Measurements from ENCODE around the gene QSOX2.

Gene QSOX2

DNA sequence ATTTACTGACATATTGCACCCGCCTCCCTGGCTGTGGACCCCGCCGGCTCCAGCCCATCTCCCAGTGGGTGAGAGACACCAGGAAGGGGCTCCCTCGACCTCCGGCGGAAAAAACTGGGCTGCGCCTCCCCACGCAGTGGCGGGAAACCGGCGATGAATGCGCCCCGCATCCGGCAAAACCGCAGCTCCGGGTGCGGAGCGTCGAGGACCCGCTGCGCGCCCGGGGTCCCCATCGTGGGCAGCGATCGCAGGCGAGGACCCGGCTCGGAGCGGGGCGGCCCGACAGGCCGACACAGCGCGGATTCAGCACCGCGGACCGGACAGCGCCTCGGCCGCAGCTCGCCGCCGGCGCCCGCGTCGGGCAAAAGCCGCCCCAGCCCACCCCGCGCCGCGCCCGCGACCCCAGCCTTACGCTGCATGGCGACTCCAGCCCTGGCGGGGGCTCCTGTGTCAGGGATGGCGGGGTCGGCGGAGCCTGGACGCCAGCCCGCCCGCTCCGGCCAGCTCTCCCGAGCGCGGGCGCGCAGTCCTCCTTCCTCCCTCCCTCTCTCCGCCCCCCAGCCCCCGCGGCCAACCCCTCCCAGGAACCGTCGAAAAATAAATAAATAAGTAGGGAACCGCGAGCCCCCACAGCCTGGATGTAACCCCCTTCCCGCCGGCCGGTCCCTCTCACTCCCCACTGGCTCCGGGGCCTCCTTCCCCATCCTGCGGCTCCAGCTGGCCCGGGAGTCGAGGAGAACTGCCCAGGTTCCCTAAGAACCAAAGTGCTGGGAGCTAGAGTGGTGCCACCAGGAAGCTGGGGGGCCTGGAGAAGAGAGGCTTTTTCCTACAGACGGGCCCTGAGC, 43.8 kb downstream of the QSOX2 start:
- DNase-seq: no peak

DNA sequence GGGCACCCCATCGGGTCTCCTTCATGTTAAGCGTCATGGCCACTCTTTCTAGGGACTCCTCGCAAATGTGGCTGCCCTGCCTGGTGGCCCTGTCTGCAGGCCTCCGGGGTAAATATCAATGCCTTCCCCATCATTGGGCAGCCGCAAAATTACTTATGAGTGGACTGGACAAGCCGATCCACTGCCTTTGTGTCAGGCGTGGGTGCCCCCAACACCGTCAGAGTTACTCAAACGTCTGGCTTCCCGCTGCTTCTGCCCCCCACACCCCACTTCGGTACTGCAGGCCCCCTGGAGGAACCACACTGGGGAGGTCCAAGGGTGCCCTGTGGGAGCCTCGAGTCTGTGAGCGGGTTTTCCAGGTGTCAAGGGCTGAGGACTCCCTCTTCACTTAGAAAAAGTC, 44.4 kb downstream of the QSOX2 start:
- no peak for DNase-seq

DNA sequence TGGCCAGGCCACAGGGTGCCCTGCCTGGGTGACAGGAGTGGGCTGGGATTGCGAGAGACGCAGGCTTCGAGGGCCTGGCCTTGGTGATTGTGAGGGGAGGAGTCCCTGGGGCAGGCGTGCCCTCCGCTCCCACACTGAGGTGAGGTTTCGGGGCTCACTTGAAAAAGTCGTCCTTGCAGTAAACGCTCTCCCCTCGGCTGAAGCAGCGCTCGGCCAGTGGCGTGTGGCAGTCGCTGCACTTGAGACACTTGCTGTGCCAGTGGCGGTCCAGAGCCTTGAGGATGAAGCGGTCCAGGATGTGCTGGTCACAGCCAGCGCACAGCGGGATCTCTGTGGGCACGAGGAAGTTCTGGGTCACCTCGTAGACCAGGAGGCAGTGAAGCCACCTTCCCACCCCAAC, 45.2 kb downstream of the QSOX2 start:
- no peak for DNase-seq

DNA sequence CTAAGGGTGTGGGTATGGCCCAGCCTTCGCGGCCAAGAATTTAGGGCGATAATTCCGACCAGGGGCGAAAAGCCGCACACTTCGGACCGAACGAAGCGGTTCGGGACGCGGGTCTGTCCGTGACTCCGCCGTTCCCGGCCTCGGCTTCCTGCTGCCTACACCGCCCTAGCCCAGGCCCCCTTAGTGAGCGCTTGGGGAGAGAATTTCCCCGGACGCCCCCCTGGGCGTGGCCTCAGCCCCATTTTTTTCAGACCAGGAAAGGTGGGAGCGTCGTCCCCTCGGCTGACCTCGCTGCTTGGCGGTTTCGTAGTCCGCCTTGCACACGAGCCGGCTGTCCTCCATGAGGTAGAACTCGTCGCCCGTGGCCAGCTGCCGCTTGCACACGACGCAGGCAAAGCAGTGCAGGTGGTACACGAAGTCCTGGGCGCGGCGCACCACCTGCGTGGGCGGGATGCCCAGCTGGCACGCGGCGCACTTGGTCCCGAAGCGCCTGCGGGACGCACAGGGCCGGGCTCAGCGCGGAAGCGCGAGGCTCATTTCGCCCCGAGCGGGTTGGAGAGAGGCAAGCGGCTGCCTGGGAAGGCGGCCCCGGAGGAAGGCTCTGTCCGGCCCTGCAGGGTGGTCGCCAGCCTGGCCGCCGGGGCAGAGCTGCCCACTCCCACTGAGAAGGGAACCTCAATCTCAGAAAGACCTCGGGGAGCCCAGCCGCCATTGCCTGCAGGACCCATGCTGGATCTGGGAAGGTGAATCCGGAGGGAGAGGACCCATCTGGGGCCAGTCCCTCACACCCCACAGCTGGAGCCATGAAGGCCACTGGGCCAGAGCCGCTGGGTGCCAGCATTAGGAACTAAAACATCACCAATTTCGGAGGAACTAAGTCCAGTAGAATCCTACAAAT, 46.0 kb downstream of the QSOX2 start:
- DNase-seq: no peak

DNA sequence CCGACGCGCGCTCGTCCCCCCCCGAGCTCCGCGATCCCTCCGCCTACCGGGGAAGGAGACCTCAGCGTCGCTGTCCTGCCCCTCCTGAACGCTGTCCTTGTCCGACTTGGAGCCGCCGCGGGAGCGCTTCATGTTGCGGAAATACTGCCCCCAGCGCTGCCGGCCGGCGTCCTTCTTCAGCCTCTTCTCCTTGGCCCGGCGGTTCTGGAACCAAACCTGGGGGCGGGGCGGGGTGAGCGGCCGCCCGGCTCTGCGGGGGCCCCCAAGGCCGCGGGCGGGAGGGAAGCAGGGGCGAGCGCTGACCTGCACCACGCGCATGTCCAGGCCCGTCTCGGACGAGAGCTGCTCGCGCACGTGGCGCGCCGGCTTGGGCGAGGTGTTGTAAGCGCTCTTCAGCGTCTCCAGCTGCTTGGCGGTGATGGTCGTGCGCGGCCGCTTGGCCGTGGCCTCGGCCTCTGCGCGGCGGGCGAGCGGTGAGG, 47.0 kb downstream of the QSOX2 start:
- DNase-seq: no peak

DNA sequence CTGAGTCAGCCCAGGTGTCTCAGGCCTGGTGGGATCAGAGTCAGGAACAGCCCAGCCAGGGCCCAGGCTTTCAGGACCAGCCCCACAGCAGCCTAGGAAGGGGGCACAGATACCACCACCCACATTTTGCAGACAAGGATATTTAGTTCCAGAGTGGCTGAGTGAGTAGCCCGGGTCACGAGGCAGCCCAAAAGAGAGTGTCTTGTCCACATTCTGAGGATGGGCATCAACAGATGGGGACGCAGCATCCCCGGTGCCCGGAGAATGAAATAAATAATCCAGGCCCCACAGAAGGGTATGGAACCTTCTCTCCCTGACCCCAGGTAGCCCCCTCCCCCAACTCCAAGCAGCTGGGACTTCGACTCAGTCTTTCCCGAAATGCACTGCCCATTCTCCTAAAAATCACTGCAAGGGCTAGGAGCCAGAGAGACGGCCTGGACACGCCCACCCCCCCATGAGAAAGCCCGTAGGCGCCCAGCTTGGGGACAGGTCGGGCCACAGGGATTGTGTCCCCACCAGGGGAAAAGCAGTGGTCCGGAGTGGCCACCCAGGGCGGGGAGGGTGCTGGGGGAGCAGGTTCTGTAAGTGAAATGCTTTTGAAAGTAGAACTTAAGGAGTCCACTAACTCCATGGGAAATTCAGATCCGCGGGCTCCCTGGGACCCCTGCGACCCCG, 47.5 kb downstream of the QSOX2 start:
- no peak for DNase-seq

DNA sequence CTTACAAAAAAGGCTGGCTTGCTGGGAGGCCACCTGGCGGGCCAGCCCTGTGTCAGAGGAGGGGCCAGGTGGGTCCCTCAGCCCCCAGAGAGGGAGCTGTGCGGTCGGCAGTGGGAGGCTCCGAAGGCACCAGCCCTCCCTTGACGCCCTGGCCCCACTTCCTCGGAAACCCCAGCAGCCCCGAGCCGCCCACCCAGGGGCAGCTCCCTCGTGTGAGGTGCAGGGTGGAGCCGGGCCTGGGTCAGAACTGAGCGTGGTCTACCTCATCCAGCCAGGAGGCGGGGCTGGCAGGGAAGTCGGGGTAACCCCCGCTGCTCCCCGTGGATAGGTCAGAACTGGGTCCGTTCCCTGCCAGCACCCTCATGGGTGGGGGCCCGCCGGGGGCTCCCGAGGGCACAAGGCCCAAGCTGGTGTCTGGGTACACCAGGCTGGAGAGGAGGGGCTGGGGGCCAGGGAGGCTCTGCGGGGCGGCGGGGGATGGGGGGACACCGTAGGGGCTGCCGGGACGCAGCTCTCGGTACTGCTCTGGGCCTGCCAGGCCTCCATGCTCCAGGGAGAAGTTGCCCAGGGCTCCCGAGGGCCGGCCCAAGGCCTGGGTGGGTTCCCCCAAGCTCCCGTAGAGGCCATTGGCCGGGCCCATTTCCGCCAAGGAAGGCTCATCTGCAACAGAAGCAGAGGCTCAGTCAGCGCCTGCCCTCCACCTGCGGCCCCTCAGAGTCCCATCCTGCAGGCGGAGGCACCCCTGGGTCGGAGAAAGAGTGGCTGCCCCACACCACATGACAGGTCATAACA, 48.3 kb downstream of the QSOX2 start:
- no peak for DNase-seq

DNA sequence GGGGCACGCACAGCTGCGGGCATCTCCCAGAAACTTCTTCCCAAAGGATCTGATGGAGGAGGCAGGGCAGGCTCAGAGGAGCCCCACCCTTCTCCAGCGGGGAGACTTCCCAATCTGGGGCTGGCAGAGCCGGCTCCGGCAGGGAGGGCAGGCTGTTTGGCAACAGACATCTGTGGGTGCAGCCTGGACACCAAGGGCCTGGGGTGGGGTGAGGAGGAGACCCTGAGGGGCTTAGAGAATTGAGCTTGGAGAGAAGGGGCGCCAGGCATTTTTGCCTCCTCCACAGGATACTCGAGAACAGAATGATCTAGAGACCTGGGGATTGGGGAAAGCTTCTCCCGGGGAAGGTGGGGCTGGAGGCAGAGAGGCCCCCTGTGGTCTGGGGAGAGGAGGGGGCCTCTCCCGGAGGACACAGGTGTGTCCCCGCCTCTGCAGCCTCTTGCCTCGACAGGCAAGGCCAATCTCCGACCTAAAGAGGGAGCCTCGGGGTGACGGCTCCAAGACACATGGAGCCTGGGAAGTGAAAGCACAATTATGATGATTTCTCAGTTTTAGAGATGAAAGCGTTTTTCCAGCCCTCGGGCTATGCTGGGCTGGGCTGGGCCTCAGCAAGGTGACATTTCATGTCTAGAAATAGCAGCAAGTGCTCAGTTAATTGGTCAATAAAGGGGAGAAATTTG, 49.1 kb downstream of the QSOX2 start:
- peak; percentile 14 for DNase-seq

DNA sequence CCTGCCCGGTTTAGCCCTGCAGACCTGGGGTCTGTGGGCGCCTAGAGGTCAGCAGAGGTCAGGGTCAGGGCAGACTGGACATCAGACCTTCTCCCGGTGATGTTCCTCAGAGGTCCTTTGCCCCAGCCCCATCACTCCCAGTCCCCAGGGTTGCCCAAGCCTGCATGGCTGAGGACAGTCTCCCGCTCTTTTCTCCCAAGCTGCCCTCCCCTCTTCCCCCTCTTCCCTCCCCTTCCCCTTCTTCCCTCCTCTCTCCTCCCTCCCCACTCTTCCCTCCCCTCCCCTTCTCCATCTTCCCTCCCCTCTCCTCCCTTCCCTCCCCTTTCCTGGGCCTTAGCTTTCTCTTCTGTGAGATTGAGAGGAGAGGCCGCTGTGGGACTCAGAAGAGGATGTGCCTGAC, 51.1 kb downstream of the QSOX2 start:
- no peak for DNase-seq

DNA sequence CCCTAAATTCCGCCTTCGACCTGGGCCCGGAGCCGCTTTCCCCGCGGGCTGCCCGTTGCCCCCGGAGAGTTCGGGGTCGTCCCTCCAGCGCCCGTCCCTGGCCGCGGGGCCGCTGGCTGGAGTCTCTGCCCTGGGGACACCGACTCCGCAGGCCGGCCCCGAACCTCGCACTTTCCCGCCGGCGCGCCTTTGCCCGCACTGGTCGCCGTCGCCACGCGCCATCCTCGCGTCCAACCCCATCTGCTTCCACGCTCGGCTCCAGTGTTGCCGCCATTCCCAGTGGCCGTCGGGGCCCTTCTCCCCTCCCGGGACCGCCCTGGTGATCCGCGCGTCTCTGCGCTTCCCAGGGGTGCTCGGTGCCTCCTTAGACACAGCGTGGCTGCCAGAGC, 51.7 kb downstream of the QSOX2 start:
- no peak for DNase-seq

DNA sequence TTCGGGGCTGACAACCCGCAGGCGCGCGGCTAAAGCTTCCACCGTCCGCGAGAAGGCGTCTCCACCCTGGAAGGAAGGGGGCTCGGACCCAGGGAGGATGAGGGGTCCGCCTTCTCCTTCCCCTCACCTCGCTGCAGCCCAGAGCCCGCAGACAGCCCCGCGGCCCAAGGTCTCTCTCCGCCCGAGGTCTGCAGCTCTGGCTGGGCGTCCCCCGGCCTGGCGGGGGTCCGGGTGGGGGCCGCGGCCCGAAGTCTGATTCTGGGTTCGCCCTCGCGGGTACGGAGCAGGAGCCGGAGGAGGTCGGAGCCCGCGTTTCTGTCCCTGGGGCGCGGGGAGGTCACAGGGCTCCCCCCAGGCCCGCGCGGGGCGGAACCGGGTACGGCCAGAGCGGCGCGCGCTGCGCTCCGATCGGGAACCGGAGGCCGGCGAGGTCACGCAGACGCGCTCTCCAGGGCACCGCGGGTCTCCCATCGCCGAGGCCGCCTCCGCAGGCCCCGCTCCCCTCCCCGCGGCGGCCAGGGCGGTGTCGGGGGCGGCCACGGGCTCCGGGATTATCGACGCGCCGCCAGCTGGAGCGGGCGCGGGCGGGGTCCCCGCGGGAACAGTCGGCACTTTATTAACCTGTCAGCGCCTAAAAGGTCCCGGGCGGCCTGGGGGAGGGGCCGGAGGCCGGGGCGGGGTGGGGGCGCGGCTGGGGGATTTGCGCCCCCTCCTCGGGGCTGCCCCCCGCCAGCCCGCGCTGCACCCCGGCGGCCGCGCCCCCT, 52.3 kb downstream of the QSOX2 start:
- DNase-seq: no peak

DNA sequence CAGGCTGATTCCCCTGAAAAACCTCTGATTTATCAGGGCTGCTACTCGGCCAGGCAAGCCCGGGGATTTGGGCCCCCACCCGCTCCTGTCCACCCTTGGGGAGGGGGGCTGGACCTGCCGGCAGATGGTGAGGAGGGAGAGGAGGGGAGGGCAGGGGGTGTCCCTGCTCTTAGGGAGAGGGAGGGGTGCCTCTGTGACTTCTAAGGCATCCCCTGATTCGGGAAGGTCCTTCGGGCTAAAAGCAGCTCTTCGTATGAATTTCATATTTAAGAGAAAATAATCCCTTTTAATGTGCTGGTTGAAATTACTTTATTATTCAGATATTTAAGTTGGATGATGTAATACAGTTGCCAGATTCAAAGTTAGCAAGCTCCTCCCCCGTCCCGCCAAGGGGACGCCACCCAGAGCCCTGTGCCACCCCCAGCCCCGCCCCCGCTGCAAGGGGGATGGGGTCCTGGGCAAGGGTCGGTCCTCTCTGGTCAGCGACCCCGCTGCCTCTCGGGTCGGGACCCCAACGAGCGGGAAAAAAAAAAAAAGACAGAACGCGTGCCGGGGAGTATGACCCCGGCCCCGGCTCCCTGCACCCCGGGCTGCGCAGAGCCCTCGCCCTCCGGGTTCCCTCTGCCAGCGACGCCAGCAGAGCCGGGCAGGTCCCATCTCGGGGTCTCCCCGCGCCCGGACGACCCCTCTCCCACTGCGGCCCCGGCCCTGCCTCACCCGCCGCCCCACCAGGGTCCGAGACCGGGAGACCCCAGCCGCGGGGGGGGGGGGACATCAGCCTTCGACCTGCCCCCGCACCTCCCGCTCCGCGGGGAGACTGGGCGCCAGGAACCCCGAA, 53.1 kb downstream of the QSOX2 start:
- DNase-seq: no peak

DNA sequence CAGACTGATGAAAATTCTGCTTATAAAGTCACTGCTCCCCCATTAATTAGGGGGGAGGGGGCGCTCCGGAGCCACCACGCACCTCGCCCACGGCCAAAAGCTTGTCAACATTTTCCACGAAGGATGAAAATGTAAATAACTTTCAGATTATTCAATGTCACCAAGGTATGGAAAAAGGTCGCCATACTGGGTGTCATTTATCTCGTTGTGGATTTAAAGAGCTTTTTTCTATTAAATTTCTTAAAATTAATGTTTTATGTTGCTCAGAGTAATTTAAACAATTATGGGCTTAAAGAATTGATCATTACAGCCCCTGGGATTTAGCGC, 53.7 kb downstream of the QSOX2 start:
- no peak for DNase-seq

DNA sequence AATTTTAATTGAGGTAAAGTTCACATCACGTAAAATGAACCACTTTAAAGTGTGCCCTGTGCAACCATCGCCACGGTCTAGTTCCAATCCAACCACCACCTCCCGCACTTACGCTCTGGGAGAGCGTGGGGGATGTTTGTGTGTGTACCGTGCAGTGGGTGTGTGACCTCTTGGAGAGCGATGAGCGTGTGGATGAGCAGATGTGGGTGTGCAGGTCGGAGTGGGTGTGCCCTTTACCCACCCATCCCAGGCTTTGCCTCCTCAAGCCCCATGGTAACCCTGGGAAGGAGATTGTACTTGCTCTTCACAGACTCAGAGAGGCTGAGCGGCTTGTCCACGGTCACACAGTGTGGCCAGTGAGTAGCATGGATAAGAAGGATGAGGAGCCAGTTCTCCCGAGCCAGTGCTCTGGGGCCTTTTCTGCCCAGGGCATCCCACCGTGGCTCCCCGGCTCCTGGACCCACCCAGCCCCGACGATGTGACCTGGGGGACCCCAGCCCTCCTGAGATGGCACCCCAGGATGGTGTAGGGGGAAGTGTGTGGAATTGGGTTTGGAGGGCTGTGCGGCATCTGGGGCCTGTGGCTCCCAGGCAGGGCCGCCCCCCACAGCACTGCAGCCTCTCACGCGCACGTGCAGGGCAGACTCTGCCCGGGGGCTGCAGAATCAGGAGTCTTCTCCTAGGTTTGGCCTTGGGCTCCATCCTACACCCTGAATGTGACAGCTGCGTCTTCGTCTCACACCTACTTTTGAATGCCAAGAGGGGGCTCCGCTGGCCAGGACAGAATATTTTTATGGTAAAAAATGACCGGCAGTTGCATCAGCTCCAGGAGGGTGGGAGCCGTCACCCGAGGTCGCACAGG, 54.3 kb downstream of the QSOX2 start:
- DNase-seq: no peak

DNA sequence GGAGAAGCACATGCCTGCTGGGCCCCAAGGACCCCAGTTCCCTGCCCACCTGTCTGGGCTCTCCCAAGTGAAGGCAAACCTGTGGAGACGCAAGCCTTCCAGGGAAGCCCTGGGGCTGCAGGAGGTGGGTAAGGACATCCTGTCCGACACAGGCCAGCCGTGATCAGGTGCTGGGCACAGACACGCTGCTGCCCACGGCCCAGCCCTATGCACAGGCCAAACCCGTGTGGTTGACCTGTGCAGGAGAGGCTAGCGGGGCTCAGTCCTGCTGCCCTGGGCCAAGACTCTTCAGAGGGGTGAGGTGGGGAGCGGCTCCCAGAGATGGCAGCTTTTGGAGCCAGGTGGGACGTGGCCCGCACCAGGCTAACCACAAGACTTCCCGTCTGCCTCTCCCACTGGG, 55.0 kb downstream of the QSOX2 start:
- no peak for DNase-seq

DNA sequence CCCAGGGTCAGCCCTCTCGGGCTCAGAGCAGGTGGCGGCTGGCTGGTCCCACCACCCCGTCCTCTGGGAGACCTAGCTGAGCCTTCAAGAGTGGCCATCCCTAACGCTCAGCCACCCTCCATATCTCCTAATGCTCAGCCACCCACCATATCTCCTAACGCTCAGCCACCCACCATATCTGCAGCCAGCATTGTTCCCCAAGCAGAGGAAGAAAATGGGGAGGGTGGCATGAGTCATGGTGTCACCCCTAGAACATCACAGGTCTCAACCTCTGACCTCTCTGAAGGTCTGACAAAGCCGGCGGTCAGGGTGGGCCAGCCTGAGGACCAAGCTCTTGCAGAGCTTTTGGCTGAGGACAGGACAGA, 55.4 kb downstream of the QSOX2 start:
- no peak for DNase-seq

DNA sequence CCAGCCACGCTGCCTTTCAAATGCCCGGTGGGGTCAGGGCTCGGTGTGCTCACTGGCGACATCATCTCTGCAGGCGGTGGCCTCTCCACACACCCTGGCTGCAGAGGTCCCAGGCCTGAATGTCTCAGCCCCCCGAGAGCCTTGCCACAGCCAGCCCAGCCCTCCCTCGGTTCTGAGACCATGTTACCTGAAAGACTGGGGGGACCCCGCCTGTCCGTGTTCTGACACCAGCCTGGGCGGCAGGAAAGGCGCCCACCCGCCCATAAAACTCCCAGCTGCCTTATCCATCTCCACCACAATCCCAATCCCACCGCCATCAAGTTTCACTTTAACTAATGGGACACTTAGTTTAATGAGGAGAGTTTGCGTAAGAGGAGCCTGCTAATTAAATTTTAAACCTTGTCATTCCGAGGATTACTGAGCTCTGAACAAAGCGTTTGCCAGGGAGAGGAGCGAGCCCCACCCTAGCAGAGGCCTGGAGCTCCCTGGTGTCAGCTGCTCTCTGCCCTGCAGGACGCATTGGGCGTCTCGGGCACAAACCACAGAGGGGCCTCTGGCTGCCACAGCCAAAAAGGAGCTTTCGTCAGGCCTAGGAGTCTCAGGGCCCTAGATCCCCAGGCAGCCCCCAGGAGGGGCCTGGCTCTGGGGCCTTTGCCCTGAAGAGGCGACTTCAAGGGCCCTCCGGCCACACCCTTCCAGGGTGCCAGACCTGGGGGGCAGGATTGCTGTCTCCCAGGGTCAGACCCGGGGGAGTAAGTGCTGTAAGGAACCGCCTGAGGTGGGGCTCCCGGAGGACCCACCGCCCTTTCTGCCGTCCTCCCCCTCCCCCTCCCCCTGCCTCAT, 56.0 kb downstream of the QSOX2 start:
- DNase-seq: peak; percentile 54
